Endothelial cell of umbilical vein (primary cell): ENCODE results near the gene DENND5B. TPM values are rescaled to one million over a fixed set of nuclear protein-coding genes. Genes with fewer than 3 reads are reported as not detected.
"Not testable (repeated sequence)": the region's sequence is repeated elsewhere in the genome, so short reads cannot be mapped to it uniquely, and the experiment has no call there.

Experiments used
- BruUV-seq: library from RNA; stranded (reverse); fragments of 400-500 nt; replicated peaks from 2 replicates; lab custom pipeline; 2021; lab: Mats Ljungman, UMichigan
- CTCF ChIA-PET: fragments of 300-600, 350-600 bp; sonication (Branson Sonifier 250); formaldehyde crosslinking; loops from one replicate; lab custom pipeline; 2021; ENCODE audit warnings: antibody characterized with exemption, inconsistent platforms; lab: Charles Lee
- POLR2A ChIA-PET: fragments of 300-600, 350-600 bp; sonication (Branson Sonifier 250); formaldehyde crosslinking; loops from one replicate; lab custom pipeline; 2021; ENCODE audit warnings: antibody characterized with exemption, inconsistent platforms; lab: Charles Lee
- DNase-seq: peaks from one replicate; pipeline ENCODE4 v3.0.0-alpha.2; 2011; ENCODE audit warnings: low read depth, low spot score
- FAIRE-seq: peaks from 2 replicates; lab custom pipeline; 2011; peaks lifted over from hg19 to GRCh38; lab: Jason Lieb, UNC
- H2AFZ ChIP-seq: 2 replicates; pipeline ENCODE4 v1.6.0; 2012; ENCODE audit warnings: low read depth, low read length, control low read depth, inconsistent platforms
- H3K27ac ChIP-seq: 2 replicates; pipeline ENCODE4 v1.5.1; 2011; ENCODE audit warnings: low read depth, mild to moderate bottlenecking, control low read depth, low read length, moderate library complexity; ENCODE audit not compliant: insufficient read depth
- H3K27me3 ChIP-seq, 2 experiments: 2 replicates each; pipeline versions ENCODE4 v1.6.0 to v1.6.1; 2011; ENCODE audit warnings: low read length in 2 of 2, mixed read lengths in 1 of 2; ENCODE audit not compliant: control insufficient read depth in 2 of 2, insufficient read depth in 2 of 2
- H3K36me3 ChIP-seq, 2 experiments: 2 replicates in 1 of 2; 3 replicates in 1 of 2; pipeline ENCODE4 v1.5.1; 2011; ENCODE audit warnings: low read length in 2 of 2, mild to moderate bottlenecking in 1 of 2, moderate library complexity in 1 of 2; ENCODE audit not compliant: control insufficient read depth in 2 of 2, insufficient read depth in 2 of 2; ENCODE audit errors: extremely low read depth in 1 of 2
- H3K4me1 ChIP-seq: 3 replicates; pipeline ENCODE4 v1.5.1; 2011; ENCODE audit warnings: mild to moderate bottlenecking, low read length; ENCODE audit not compliant: control insufficient read depth, insufficient read depth; ENCODE audit errors: extremely low read depth
- H3K4me2 ChIP-seq: 2 replicates; pipeline ENCODE4 v1.6.1; 2011; ENCODE audit warnings: low read length, control low read depth, mixed read lengths; ENCODE audit not compliant: insufficient read depth
- H3K4me3 ChIP-seq, 3 experiments: fragments of 200-600 bp in 1 of 3; sonication (generic), shearing (Covaris generic) in 1 of 3; replicated peaks in 1 of 3; 2 replicates each; pipeline ENCODE4 v1.5.1; 2011 to 2016; ENCODE audit warnings: control low read depth in 3 of 3, low read length in 3 of 3, mild to moderate bottlenecking in 2 of 3, inconsistent platforms in 1 of 3, low read depth in 1 of 3, moderate library complexity in 1 of 3; ENCODE audit not compliant: insufficient read depth in 1 of 3
- H3K79me2 ChIP-seq: 2 replicates; pipeline ENCODE4 v1.6.0; 2012; ENCODE audit warnings: low read length, inconsistent platforms; ENCODE audit not compliant: control insufficient read depth, insufficient read depth
- H3K9ac ChIP-seq: replicated peaks from 2 replicates; pipeline ENCODE3; 2011; ENCODE audit warnings: low read length, control low read depth; ENCODE audit not compliant: insufficient read depth; ENCODE audit errors: extremely low read depth
- H3K9me1 ChIP-seq: replicated peaks from 3 replicates; pipeline ENCODE4 v1.6.0; 2011; ENCODE audit warnings: mild to moderate bottlenecking, low read length; ENCODE audit not compliant: control insufficient read depth, insufficient read depth; ENCODE audit errors: extremely low read depth
- H3K9me3 ChIP-seq: replicated peaks from 2 replicates; pipeline ENCODE4 v1.5.1; 2012; ENCODE audit warnings: low read length, inconsistent platforms; ENCODE audit not compliant: control insufficient read depth, insufficient read depth
- H4K20me1 ChIP-seq: replicated peaks from 2 replicates; pipeline ENCODE3; 2011; ENCODE audit warnings: mild to moderate bottlenecking, low read length; ENCODE audit not compliant: control insufficient read depth, insufficient read depth; ENCODE audit errors: extremely low read depth
- EZH2 ChIP-seq: IDR thresholded peaks from 2 replicates; pipeline ENCODE4 v1.6.1; 2012; ENCODE audit warnings: borderline replicate concordance, low read depth, mild to moderate bottlenecking, moderate library complexity, low read length, inconsistent platforms; ENCODE audit not compliant: severe bottlenecking
- FOS ChIP-seq: IDR thresholded peaks from 2 replicates; pipeline ENCODE4 v1.6.1; 2011; ENCODE audit warnings: mild to moderate bottlenecking, low read length, moderate library complexity, borderline replicate concordance; ENCODE audit not compliant: insufficient read depth
- GATA2 ChIP-seq: IDR thresholded peaks from 2 replicates; pipeline ENCODE4 v1.7.0; 2011; ENCODE audit warnings: low read depth, mild to moderate bottlenecking, moderate library complexity, mixed read lengths, low read length; ENCODE audit not compliant: insufficient read length, insufficient read depth
- JUN ChIP-seq: IDR thresholded peaks from 2 replicates; pipeline ENCODE4 v1.6.1; 2011; ENCODE audit warnings: borderline replicate concordance, low read depth; ENCODE audit not compliant: insufficient read length, insufficient read depth
- MYC ChIP-seq: IDR thresholded peaks from one replicate; pipeline ENCODE4 v1.6.1; 2011; ENCODE audit warnings: mild to moderate bottlenecking, low read depth, low read length
- POLR2A ChIP-seq: IDR thresholded peaks from 2 replicates; pipeline ENCODE4 v1.6.1; 2012; ENCODE audit warnings: low read depth, mild to moderate bottlenecking, control low read depth, low read length
- POLR2AphosphoS5 ChIP-seq: IDR thresholded peaks from 2 replicates; pipeline ENCODE4 v1.6.1; 2012; ENCODE audit warnings: low read depth, mild to moderate bottlenecking, control low read depth, low read length, moderate library complexity; ENCODE audit not compliant: insufficient read depth
- dilution Hi-C: fragments of 300-500 bp; cut with MboI; formaldehyde crosslinking; loops from one replicate; pipeline ENCODE4 v1.15.0; 2019; ENCODE audit warnings: low sequenced_read_pairs; ENCODE audit not compliant: extremely low pct_ligation_motif_present
- intact Hi-C: fragments of 100-400 bp; cut with micrococcal nuclease; formaldehyde crosslinking; loops from one replicate; pipeline ENCODE4 v1.10.0; 2022
- polyA plus RNA-seq, 4 experiments: library from polyadenylated mRNA; depleted of rRNA in 3 of 4; stranded (reverse) in 3 of 4; unstranded in 1 of 4; fragments of >200 nt; gene quantifications; 2 replicates each; pipeline versions ENCODE4 v1.2.1 to v1.2.3, GENCODE V29; 2011 to 2012; ENCODE audit warnings: missing spikeins in 1 of 4
- total RNA-seq: library from RNA; stranded (reverse); gene quantifications from 2 replicates; pipeline ENCODE4 v1.2.3, GENCODE V29; 2021
- TF ChIP-seq, protein P1 (sequence below): IDR thresholded peaks from 2 replicates; pipeline ENCODE4 v1.6.1; 2011; ENCODE audit not compliant: insufficient read depth, insufficient read length
- TF ChIP-seq, protein P2 (sequence below), 2 donors: IDR thresholded peaks; 1 replicate in 1 of 2; 2 replicates in 1 of 2; pipeline ENCODE4 v1.5.1; 2011; ENCODE audit warnings: low read length in 2 of 2, mild to moderate bottlenecking in 2 of 2, moderate library complexity in 2 of 2, control low read depth in 1 of 2, inconsistent platforms in 1 of 2, low read depth in 1 of 2; ENCODE audit not compliant: insufficient read depth in 1 of 2; ENCODE audit errors: extremely low read depth in 1 of 2

The DENND5B gene
- total and polyA plus RNA-seq, 2 donors (not counting 3 experiments of a cell fraction or from before 2014, with no cell fraction given), result 10.3 to 18.3 TPM

DNA sequence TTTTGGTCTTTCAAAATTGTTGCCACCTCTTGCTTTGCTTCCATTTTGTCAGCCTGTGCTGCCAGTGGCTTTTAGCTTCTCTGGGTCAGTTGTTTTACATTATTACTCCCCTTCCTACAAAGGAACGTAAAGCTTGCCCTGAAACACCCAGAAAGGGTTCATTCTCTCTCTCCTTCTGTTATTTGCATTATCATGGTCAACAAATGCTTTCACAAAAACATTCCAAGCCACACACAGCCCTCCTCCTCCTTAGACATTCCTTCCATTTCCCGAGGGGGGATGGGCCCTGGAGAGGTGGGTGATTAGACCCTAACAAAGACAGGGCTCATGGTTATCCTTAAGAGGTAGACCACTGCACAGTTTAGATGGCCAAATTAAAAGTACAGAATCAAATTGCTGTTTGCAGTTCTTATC, 204.6 kb downstream of the DENND5B start:
- Histone ChIP-seq H3K79me2 (no peaks in the 10 kb centered on the region), H3K4me3 (no peak overlapping the region), H2AFZ (no peak overlapping the region), H3K36me3 (peaks cover 0 to 4% of the 10 kb centered on the region in 2 experiments), H3K4me2 (no peak overlapping the region), H3K9ac (no peak overlapping the region), H3K4me1 (no peaks in the 10 kb centered on the region), H3K9me3 (no peaks in the 10 kb centered on the region), H3K9me1 (no peaks in the 10 kb centered on the region), H4K20me1 (no peaks in the 10 kb centered on the region), H3K27me3 (no peaks in the 10 kb centered on the region), H3K27ac (no peak overlapping the region)
- TF ChIP-seq POLR2A (no peak), JUN (no peak), FOS (no peak), POLR2AphosphoS5 (no peak), EZH2 (no peak), GATA2 (no peak), MYC (no peak)
- TF ChIP-seq, protein P1, sequence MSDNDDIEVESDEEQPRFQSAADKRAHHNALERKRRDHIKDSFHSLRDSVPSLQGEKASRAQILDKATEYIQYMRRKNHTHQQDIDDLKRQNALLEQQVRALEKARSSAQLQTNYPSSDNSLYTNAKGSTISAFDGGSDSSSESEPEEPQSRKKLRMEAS, result no peak
- TF ChIP-seq, protein P2, sequence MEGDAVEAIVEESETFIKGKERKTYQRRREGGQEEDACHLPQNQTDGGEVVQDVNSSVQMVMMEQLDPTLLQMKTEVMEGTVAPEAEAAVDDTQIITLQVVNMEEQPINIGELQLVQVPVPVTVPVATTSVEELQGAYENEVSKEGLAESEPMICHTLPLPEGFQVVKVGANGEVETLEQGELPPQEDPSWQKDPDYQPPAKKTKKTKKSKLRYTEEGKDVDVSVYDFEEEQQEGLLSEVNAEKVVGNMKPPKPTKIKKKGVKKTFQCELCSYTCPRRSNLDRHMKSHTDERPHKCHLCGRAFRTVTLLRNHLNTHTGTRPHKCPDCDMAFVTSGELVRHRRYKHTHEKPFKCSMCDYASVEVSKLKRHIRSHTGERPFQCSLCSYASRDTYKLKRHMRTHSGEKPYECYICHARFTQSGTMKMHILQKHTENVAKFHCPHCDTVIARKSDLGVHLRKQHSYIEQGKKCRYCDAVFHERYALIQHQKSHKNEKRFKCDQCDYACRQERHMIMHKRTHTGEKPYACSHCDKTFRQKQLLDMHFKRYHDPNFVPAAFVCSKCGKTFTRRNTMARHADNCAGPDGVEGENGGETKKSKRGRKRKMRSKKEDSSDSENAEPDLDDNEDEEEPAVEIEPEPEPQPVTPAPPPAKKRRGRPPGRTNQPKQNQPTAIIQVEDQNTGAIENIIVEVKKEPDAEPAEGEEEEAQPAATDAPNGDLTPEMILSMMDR (IDR thresholded peaks at IDR 0.05; ENCODE audit: extremely low read depth in 1 of 2, insufficient read depth in 1 of 2, low read depth in 1 of 2, low read length in 2 of 2), result no peak
- DNase-seq, result no peak
- no TSS peak for BruUV-seq
- dilution Hi-C loops, result no loop called here
- ChIA-PET CTCF (no interaction called here), POLR2A (no interaction called here)
- intact Hi-C loops, result no loop called here
- FAIRE-seq, result no peak

DNA sequence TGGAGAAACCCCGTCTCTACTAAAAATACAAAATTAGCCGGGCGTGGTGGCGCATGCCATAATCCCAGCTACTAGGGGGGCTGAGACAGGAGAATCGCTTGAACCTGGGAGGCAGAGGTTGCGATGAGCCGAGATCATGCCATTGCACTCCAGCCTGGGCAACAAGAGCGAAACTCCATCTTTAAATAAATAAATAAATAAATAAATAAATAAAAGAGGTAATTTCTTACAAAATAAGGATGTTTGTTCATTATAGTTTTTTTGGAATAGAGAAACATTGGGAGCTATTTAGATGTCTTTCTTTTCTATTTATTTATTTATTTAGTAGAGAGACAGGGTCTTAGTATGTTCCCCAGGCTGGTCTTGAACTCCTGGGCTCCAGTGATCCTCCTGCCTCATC, 213.7 kb downstream of the DENND5B start:
- intact Hi-C loops, POLR2A ChIA-PET, H2AFZ ChIP-seq, H3K4me1 ChIP-seq, H3K27ac ChIP-seq, H3K9ac ChIP-seq, dilution Hi-C loops, H3K36me3 ChIP-seq, H3K4me3 ChIP-seq, FAIRE-seq, BruUV-seq, H3K79me2 ChIP-seq, DNase-seq, H3K9me1 ChIP-seq, H3K9me3 ChIP-seq, H3K4me2 ChIP-seq, H4K20me1 ChIP-seq, CTCF ChIA-PET, H3K27me3 ChIP-seq: not testable (repeated sequence)

DNA sequence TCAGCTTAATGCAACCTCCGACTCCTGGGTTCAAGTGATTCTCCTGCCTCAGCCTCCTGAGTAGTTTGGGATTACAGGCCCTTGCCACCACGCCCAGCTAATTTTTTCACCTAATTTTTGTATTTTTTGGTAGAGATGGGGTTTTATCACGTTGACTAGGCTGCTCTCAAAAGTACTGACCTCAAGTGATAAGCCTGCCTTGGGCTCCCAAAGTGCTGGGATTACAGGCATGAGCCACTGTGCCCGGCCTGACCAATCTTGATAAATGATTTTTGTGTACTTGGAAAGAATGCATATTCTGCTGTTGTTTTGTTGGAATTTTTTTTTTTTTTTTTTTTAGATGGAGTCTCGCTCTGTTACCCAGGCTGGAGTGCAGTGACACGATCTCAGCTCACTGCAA, 215.5 kb downstream of the DENND5B start:
- H3K9me1 ChIP-seq, H3K27ac ChIP-seq, H3K4me1 ChIP-seq, H3K79me2 ChIP-seq, FAIRE-seq, H3K4me2 ChIP-seq, H3K4me3 ChIP-seq, H3K36me3 ChIP-seq, dilution Hi-C loops, intact Hi-C loops, H4K20me1 ChIP-seq, POLR2A ChIA-PET, H3K9me3 ChIP-seq, BruUV-seq, H3K27me3 ChIP-seq, DNase-seq, H3K9ac ChIP-seq, H2AFZ ChIP-seq: not testable (repeated sequence)
- CTCF ChIA-PET, result interaction anchor here (1.6 kb wide), 1 partner anchor 26 kb away, joined by 3 read pairs; no protein-coding TSS in a partner anchor
